Measurements from ENCODE around the gene UBR4.

The UBR4 gene

DNA sequence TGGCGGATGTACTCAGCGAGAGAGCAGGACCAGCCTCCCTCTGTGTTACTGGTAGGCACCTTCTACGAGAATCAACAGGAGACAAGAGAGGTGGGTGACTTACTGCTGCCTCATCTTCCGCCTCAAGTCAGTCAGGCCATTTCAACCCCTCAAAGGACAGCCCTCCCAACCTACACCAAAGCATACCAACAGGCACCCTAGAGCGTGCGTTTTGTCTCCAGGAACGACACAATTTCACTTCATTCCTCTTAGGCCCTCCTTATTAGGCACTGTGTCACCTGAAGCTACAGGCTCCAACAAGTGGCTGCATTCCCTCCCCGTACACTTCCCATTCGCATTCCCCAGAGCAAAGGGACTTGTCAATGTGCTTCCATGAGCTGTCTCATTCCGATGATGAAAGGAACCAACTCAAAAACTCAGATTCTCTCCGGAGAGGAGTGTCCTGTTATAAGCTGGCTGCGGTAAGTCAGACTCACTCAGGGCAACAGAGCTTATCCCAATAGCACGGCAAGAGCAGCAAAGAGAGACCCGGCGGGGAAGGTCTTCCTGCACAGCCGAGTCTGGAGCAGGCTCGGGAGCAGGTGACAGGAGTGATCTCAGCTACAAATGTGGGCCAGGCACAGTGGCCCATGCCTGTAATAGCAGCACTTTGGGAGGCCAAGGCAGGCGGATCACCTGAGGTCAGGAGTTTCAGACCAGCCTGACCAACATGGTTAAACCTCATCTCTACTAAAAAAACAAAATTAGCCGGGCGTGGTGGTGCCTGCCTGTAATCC, 133.0 kb downstream of the UBR4 start:
- TF ChIP-seq POLR2A (IDR thresholded peaks at IDR 0.05; ENCODE audit: low read length) (no peak), GATA1 (IDR thresholded peaks at IDR 0.05; ENCODE audit: low read depth, low read length) (no peak)
- no peak for DNase-seq

GRCh38 chr1:19074902-19075721, 135.0 kb downstream of the UBR4 start:
- no peak for TF ChIP-seq GATA1 (IDR thresholded peaks at IDR 0.05; ENCODE audit: low read depth, low read length)
- no peak for TF ChIP-seq POLR2A (IDR thresholded peaks at IDR 0.05; ENCODE audit: low read length)
- DNase-seq, result no peak

DNA sequence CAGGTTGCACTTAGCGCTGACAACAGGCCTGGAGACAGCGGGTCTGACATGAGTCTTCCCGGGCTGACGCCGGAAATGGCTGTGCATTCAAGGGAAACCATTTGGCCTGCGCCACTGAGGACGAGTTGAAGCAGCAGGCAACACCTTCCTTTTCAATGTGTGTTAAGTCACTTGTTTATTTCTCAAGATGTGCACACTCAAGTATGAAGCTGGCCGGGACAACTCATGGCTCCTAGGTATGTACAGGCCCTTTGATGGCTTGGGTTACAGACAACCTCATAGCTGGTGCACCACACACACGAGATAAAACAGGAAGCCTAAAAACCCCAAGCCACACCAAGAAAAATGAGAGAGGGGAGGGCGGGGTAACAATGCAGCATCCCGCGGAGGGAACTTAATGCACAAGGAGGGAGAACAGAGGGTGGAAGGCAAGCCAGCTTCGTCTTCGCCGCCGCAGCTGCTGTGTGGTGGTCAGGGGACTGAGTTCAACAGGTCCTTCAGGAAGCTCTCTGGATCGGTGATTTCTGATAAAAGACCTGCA, 135.6 kb downstream of the UBR4 start:
- no peak for DNase-seq
- no peak for TF ChIP-seq GATA1 (IDR thresholded peaks at IDR 0.05; ENCODE audit: low read depth, low read length)
- no peak for TF ChIP-seq POLR2A (IDR thresholded peaks at IDR 0.05; ENCODE audit: low read length)

GRCh38 chr1:19073311-19074186, 136.5 kb downstream of the UBR4 start:
- no peak for DNase-seq

GRCh38 chr1:19072285-19072981, 137.6 kb downstream of the UBR4 start:
- TF ChIP-seq POLR2A (IDR thresholded peaks at IDR 0.05; ENCODE audit: low read length) (no peak), GATA1 (IDR thresholded peaks at IDR 0.05; ENCODE audit: low read depth, low read length) (no peak)
- no peak for DNase-seq

More at GRCh38 chr1:19073311-19074186, 136.5 kb downstream of the UBR4 start:
- no peak for TF ChIP-seq GATA1 (IDR thresholded peaks at IDR 0.05; ENCODE audit: low read depth, low read length)
- TF ChIP-seq POLR2A (IDR thresholded peaks at IDR 0.05; ENCODE audit: low read length), result no peak

- no peak for DNase-seq
- TF ChIP-seq GATA1 (IDR thresholded peaks at IDR 0.05; ENCODE audit: low read depth, low read length) (no peak), POLR2A (IDR thresholded peaks at IDR 0.05; ENCODE audit: low read length) (no peak)
Observed at GRCh38 chr1:19071674-19072281, 138.3 kb downstream of the UBR4 start.

DNA sequence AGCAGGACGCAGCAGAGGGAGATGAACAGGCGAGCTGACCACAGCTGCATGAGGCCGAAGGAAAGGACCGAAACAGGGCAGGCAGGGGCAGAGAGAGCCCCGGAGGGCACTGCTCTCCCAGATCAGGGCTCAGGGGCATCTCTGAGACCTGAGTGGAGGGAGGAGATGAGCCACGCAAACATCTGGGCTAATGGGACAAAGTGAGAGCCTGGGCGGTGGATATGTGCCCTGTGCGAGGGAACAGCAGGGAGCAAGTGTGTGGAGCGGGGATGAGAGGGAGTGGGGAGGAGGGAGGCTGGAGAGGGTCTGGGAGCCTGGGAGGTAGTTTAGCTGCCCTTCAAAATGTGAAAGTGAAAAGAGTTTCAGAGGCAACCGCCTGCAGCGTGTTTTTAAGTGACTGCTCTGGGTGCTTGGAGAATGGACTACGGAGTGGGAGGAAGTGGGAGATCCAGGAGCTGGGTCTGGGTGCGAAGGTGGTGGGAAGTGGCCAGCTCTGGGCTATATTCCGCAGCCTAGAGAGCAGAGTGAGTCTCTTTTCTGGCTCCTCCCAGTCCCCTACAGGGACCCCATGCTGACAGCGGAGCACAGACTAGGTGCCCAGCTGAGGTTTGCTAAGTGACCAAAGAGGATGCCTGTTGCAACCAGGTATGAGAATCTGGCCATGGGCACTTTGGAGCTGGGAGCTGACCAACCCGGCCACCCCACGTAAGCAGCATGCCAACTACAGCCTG, 139.0 kb downstream of the UBR4 start:
- TF ChIP-seq POLR2A (IDR thresholded peaks at IDR 0.05; ENCODE audit: low read length), result no peak
- TF ChIP-seq GATA1 (IDR thresholded peaks at IDR 0.05; ENCODE audit: low read depth, low read length), result no peak
- no peak for DNase-seq

- no peak for DNase-seq
- TF ChIP-seq POLR2A (IDR thresholded peaks at IDR 0.05; ENCODE audit: low read length) (no peak), GATA1 (IDR thresholded peaks at IDR 0.05; ENCODE audit: low read depth, low read length) (no peak)
Observed at GRCh38 chr1:19070197-19070651, 139.8 kb downstream of the UBR4 start.

DNA sequence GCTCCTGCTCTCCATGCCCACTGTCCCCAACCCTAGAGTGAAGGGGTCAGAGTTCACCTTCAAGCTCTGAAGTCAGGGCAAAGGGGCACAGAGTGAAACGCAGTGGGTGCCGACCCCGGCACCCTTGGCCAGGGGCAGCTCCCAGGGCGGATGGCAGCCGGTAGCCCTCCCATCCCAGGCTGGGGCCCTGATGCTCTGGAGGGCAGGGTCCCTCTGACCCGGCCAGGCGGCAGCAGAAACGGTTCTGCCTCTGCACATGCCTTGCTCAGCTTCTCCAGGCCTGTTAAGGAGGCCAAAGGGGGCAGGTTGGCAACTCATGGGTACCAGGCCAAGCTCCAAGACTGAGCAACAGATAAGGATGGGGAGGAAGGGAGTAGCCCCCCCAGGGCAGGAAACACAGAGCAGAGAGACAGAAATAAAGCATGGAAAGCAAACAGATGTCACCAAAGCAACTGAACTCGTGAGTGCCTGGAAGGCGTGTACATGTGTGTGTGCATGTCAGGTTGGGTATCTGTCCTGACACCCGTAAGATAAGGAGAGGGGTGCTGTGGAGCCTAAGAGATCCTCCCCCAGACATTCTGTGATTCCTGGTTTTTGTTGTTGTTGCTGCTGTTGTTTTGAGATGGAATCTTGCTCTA, 141.3 kb downstream of the UBR4 start:
- TF ChIP-seq POLR2A (IDR thresholded peaks at IDR 0.05; ENCODE audit: low read length), result no peak
- TF ChIP-seq GATA1 (IDR thresholded peaks at IDR 0.05; ENCODE audit: low read depth, low read length), result no peak
- DNase-seq, result peak; percentile 46 to 81

DNA sequence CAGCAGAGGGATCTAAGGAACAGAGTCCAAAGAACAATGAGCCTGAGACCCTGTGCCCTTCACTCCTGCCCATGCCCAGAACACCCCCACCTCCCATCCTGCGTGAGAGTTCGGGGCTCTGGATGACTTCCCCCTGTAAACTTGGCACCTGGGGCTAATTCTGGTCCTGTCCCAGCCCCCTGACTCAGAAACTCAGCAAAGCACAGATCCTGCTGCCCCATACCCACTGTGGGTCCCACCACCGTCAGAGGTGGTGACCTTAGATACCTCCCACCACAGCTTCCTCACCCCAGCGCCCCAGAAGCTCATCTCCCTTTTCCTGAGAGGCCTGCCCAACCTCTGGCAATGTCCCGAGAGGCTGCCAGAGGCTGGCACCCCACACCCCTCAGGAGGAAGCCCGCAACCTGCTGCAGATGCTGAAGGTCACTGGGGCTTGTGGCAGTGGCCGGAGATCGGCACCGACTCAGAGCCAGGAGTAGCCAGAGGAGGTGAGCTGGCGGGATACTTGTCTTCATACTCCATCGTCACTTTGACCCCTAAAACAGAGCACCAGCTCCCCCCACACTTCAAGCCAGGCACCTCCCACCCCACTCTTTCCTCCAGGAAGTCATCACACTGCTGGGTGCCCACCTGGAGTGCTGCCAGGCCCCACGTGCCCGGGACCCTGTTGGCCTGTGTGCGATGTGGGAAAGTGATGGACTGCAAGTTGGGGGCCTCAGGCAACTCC, 142.0 kb downstream of the UBR4 start:
- TF ChIP-seq GATA1 (IDR thresholded peaks at IDR 0.05; ENCODE audit: low read depth, low read length), result no peak
- no peak for TF ChIP-seq POLR2A (IDR thresholded peaks at IDR 0.05; ENCODE audit: low read length)
- no peak for DNase-seq
